ENCODE data around the gene TBXAS1.

DNA sequence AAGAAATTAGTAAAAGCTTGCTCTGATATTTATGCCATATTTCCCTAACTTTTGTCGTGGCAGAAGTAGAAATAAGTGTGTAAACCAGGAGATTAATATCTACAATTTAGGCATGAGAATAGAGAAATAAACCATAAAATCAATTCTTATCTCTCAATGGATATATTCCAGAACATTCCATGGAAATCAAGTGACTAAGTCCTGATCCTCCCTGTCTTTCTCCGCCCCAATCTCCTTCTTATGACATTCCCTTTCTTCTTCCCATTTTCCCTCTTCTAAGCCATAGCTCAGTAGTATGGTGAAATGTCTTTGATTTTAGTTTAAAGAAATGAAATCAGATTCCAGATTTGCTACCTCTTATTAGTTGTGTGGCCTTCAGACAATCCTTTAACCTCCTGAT lies 88.8 kb downstream of the TBXAS1 start:
- TF ChIP-seq, protein P1, sequence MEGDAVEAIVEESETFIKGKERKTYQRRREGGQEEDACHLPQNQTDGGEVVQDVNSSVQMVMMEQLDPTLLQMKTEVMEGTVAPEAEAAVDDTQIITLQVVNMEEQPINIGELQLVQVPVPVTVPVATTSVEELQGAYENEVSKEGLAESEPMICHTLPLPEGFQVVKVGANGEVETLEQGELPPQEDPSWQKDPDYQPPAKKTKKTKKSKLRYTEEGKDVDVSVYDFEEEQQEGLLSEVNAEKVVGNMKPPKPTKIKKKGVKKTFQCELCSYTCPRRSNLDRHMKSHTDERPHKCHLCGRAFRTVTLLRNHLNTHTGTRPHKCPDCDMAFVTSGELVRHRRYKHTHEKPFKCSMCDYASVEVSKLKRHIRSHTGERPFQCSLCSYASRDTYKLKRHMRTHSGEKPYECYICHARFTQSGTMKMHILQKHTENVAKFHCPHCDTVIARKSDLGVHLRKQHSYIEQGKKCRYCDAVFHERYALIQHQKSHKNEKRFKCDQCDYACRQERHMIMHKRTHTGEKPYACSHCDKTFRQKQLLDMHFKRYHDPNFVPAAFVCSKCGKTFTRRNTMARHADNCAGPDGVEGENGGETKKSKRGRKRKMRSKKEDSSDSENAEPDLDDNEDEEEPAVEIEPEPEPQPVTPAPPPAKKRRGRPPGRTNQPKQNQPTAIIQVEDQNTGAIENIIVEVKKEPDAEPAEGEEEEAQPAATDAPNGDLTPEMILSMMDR (IDR thresholded peaks at IDR 0.05; ENCODE audit: low read length) = no peak
- no peak for TF ChIP-seq EZH2phosphoT487 (IDR thresholded peaks at IDR 0.05; ENCODE audit: low read length)
